Neural progenitor cell (in vitro differentiated cells): ENCODE measurements around the gene SMLR1. TPM values are rescaled to one million over a fixed set of nuclear protein-coding genes. Genes with fewer than 3 reads are reported as not detected.

Experiments used
- DNase-seq: peaks from one replicate; pipeline ENCODE4 v3.0.0-alpha.2; 2016; ENCODE audit warnings: low spot score
- H2AFZ ChIP-seq: fragments of 200-600 bp; sonication (generic); replicated peaks from 2 replicates; pipeline ENCODE4 v1.6.1; 2016; ENCODE audit warnings: antibody characterized with exemption
- H3F3A ChIP-seq: fragments of 200-600 bp; sonication (generic); 2 replicates; pipeline ENCODE4 v1.6.1; 2016; ENCODE audit warnings: antibody characterized with exemption, low read depth
- H3K27ac ChIP-seq: fragments of 200-600 bp; sonication (generic); 2 replicates; pipeline ENCODE4 v1.5.1; 2016; ENCODE audit warnings: mild to moderate bottlenecking
- H3K27me3 ChIP-seq: fragments of 200-600 bp; sonication (generic); 2 replicates; pipeline ENCODE4 v1.6.1; 2016; ENCODE audit warnings: mild to moderate bottlenecking, moderate library complexity
- H3K36me3 ChIP-seq: fragments of 200-600 bp; sonication (generic); 2 replicates; pipeline ENCODE4 v1.5.1; 2016
- H3K4me1 ChIP-seq: fragments of 200-600 bp; sonication (generic); 2 replicates; pipeline ENCODE4 v1.6.1; 2016; ENCODE audit warnings: mixed run types
- H3K4me2 ChIP-seq: fragments of 200-600 bp; sonication (generic); 2 replicates; pipeline ENCODE4 v1.6.1; 2016
- H3K4me3 ChIP-seq: fragments of 200-600 bp; sonication (generic); 2 replicates; pipeline ENCODE4 v1.5.1; 2016
- H3K79me2 ChIP-seq: fragments of 200-600 bp; sonication (generic); 2 replicates; pipeline ENCODE4 v1.6.1; 2016; ENCODE audit warnings: low read depth
- H3K9ac ChIP-seq: fragments of 200-600 bp; sonication (generic); 2 replicates; pipeline ENCODE4 v1.6.1; 2016
- H3K9me3 ChIP-seq: fragments of 200-600 bp; sonication (generic); 2 replicates; pipeline ENCODE4 v1.5.1; 2016; ENCODE audit warnings: low read depth
- H4K20me1 ChIP-seq: fragments of 200-600 bp; sonication (generic); 2 replicates; pipeline ENCODE4 v1.6.1; 2016; ENCODE audit warnings: low read depth
- H3K27ac Mint-ChIP-seq: 3 replicates; pipeline ENCODE4 v1.8.0; 2021; ENCODE audit warnings: mixed read lengths
- H3K27me3 Mint-ChIP-seq: 2 replicates; pipeline ENCODE4 v1.8.0; 2022; ENCODE audit warnings: low read depth, mild to moderate bottlenecking, inconsistent platforms, moderate library complexity, mixed read lengths; ENCODE audit not compliant: insufficient read depth
- H3K36me3 Mint-ChIP-seq: 3 replicates; pipeline ENCODE4 v1.8.0; 2021; ENCODE audit warnings: mixed read lengths
- H3K4me1 Mint-ChIP-seq: 3 replicates; pipeline ENCODE4 v1.8.0; 2021; ENCODE audit warnings: mixed read lengths
- H3K4me3 Mint-ChIP-seq: 3 replicates; pipeline ENCODE4 v1.8.0; 2021; ENCODE audit warnings: mild to moderate bottlenecking, moderate library complexity, mixed read lengths
- H3K9me3 Mint-ChIP-seq: 3 replicates; pipeline ENCODE4 v1.8.0; 2020; ENCODE audit warnings: mixed read lengths
- CTCF ChIP-seq: fragments of 200-600 bp; sonication (generic); IDR thresholded peaks from 2 replicates; pipeline ENCODE4 v1.5.1; 2017; ENCODE audit warnings: antibody characterized with exemption, mild to moderate bottlenecking
- EZH2 ChIP-seq: fragments of 200-600 bp; sonication (generic); IDR thresholded peaks from 2 replicates; pipeline ENCODE4 v1.6.1; 2017; ENCODE audit warnings: antibody characterized with exemption, mild to moderate bottlenecking, moderate library complexity
- EZH2phosphoT487 ChIP-seq: fragments of 200-600 bp; sonication (generic); IDR thresholded peaks from 2 replicates; pipeline ENCODE4 v1.6.1; 2017; ENCODE audit warnings: antibody characterized with exemption
- total RNA-seq: library from RNA; depleted of rRNA; stranded (reverse); fragments of >200 nt; gene quantifications from 2 replicates; pipeline ENCODE4 v1.2.3, GENCODE V29; 2015; ENCODE audit warnings: low replicate concordance

The SMLR1 gene
- total RNA-seq, 1 donor from 2014 or later = not detected

GRCh38 chr6:130865793-130866192, 38.6 kb downstream of the SMLR1 start:
- no peak overlapping the region for H3K27ac ChIP-seq
- Mint-ChIP-seq H3K27me3 (peaks cover 4% of the 10 kb centered on the region), H3K4me3 (no peak overlapping the region), H3K9me3 (no peaks in the 10 kb centered on the region), H3K4me1 (peaks cover 15% of the 10 kb centered on the region), H3K27ac (no peak overlapping the region), H3K36me3 (peaks cover 33% of the 10 kb centered on the region)
- H4K20me1 ChIP-seq = no peaks in the 10 kb centered on the region
- H3K9ac ChIP-seq = no peak overlapping the region
- H3K4me2 ChIP-seq = no peak overlapping the region
- no peaks in the 10 kb centered on the region for H3K27me3 ChIP-seq
- no peaks in the 10 kb centered on the region for H3K9me3 ChIP-seq
- H3K36me3 ChIP-seq = no peaks in the 10 kb centered on the region
- peaks cover 5% of the 10 kb centered on the region for H3K4me1 ChIP-seq
- no peak overlapping the region for H2AFZ ChIP-seq
- TF ChIP-seq EZH2 (no peak), CTCF (no peak), EZH2phosphoT487 (no peak)
- no peak for DNase-seq
- H3K79me2 ChIP-seq = no peaks in the 10 kb centered on the region
- H3F3A ChIP-seq = no peaks in the 10 kb centered on the region
- H3K4me3 ChIP-seq = no peak overlapping the region

- Histone ChIP-seq H3K4me2 (no peak overlapping the region), H3K9me3 (no peaks in the 10 kb centered on the region), H2AFZ (no peak overlapping the region), H3K79me2 (no peaks in the 10 kb centered on the region), H3K4me3 (no peak overlapping the region), H3K4me1 (peaks cover 5% of the 10 kb centered on the region), H3F3A (no peaks in the 10 kb centered on the region), H4K20me1 (no peaks in the 10 kb centered on the region), H3K27ac (no peak overlapping the region), H3K36me3 (no peaks in the 10 kb centered on the region), H3K9ac (no peak overlapping the region), H3K27me3 (no peaks in the 10 kb centered on the region)
- Mint-ChIP-seq H3K36me3 (peaks cover 23% of the 10 kb centered on the region), H3K27me3 (peaks cover 2% of the 10 kb centered on the region), H3K27ac (no peak overlapping the region), H3K4me3 (no peak overlapping the region), H3K4me1 (peaks cover 21% of the 10 kb centered on the region), H3K9me3 (no peaks in the 10 kb centered on the region)
- DNase-seq = no peak
- TF ChIP-seq EZH2 (no peak), CTCF (no peak), EZH2phosphoT487 (no peak)
Observed at GRCh38 chr6:130869681-130870080, 42.5 kb downstream of the SMLR1 start.

- H3K27me3 ChIP-seq = no peaks in the 10 kb centered on the region
- no peak overlapping the region for H3K4me2 ChIP-seq
- H3K27ac ChIP-seq = no peak overlapping the region
- Mint-ChIP-seq H3K9me3 (no peaks in the 10 kb centered on the region), H3K36me3 (peaks cover 22% of the 10 kb centered on the region), H3K4me1 (peaks cover 21% of the 10 kb centered on the region), H3K27ac (no peak overlapping the region), H3K27me3 (peaks cover 2% of the 10 kb centered on the region), H3K4me3 (no peak overlapping the region)
- H3K4me1 ChIP-seq = peaks cover 5% of the 10 kb centered on the region
- no peak for TF ChIP-seq EZH2
- TF ChIP-seq EZH2phosphoT487 = no peak
- no peak for TF ChIP-seq CTCF
- no peak overlapping the region for H3K9ac ChIP-seq
- no peak for DNase-seq
- H3F3A ChIP-seq = no peaks in the 10 kb centered on the region
- no peaks in the 10 kb centered on the region for H4K20me1 ChIP-seq
- H3K4me3 ChIP-seq = no peak overlapping the region
- no peaks in the 10 kb centered on the region for H3K36me3 ChIP-seq
- no peaks in the 10 kb centered on the region for H3K9me3 ChIP-seq
- H2AFZ ChIP-seq = no peak overlapping the region
- H3K79me2 ChIP-seq = no peaks in the 10 kb centered on the region
Observed at GRCh38 chr6:130870179-130870880, 43.1 kb downstream of the SMLR1 start.
